Neural cell (in vitro differentiated cells): Measurements from ENCODE around the gene HSD17B2. TPM values are rescaled to one million over a fixed set of nuclear protein-coding genes. Genes with fewer than 3 reads are reported as not detected.

Experiments
- H2AFZ ChIP-seq: fragments of 200-600, 300-800 bp; sonication (generic), shearing (Covaris generic); 2 replicates; pipeline ENCODE4 v1.6.0; 2014; ENCODE audit warnings: low read depth, mild to moderate bottlenecking, antibody characterized with exemption, low read length, moderate library complexity
- H3F3A ChIP-seq: fragments of 200-600 bp; shearing (Covaris generic); 2 replicates; pipeline ENCODE4 v1.6.1; 2016; ENCODE audit warnings: mild to moderate bottlenecking, moderate library complexity, mixed read lengths, antibody characterized with exemption, low read length; ENCODE audit not compliant: insufficient read depth, poor library complexity, severe bottlenecking
- H3K27ac ChIP-seq: fragments of 200-600, 300-800 bp; sonication (generic), shearing (Covaris generic); 2 replicates; pipeline ENCODE4 v1.5.1; 2014; ENCODE audit warnings: mild to moderate bottlenecking, low read length, moderate library complexity
- H3K27me3 ChIP-seq: fragments of 300-800, 200-600 bp; sonication (generic), shearing (Covaris generic); 2 replicates; pipeline ENCODE4 v1.6.0; 2014; ENCODE audit warnings: mild to moderate bottlenecking, low read depth, low read length, moderate library complexity; ENCODE audit not compliant: insufficient read depth
- H3K36me3 ChIP-seq: fragments of 300-800, 200-600 bp; sonication (generic), shearing (Covaris generic); 2 replicates; pipeline ENCODE4 v1.5.1; 2014; ENCODE audit warnings: mild to moderate bottlenecking, antibody characterized with exemption, low read length, moderate library complexity; ENCODE audit not compliant: insufficient read depth
- H3K4me2 ChIP-seq: fragments of 300-800, 200-600 bp; sonication (generic), shearing (Covaris generic); 2 replicates; pipeline ENCODE4 v1.6.0; 2014; ENCODE audit warnings: mild to moderate bottlenecking, low read length
- H3K4me3 ChIP-seq: fragments of 300-800, 200-600 bp; sonication (generic), shearing (Covaris generic); 2 replicates; pipeline ENCODE4 v1.5.1; 2014; ENCODE audit warnings: mild to moderate bottlenecking, low read length, moderate library complexity
- H3K79me2 ChIP-seq: fragments of 200-600 bp; shearing (Covaris generic); replicated peaks from 2 replicates; pipeline ENCODE4 v1.6.0; 2014; ENCODE audit warnings: mild to moderate bottlenecking, low read length, moderate library complexity; ENCODE audit not compliant: insufficient read depth
- H3K9ac ChIP-seq: fragments of 300-800, 200-600 bp; sonication (generic), shearing (Covaris generic); 2 replicates; pipeline ENCODE4 v1.6.1; 2016; ENCODE audit warnings: mild to moderate bottlenecking, low read length, mixed read lengths
- H3K9me2 ChIP-seq: fragments of 200-600 bp; shearing (Covaris generic); 2 replicates; pipeline ENCODE4 v1.6.1; 2016; ENCODE audit warnings: mild to moderate bottlenecking, low read length, mixed read lengths; ENCODE audit not compliant: insufficient read depth
- H3K9me3 ChIP-seq: fragments of 200-600, 300-800 bp; sonication (generic), shearing (Covaris generic); 2 replicates; pipeline ENCODE4 v1.6.1; 2016; ENCODE audit warnings: mild to moderate bottlenecking, mixed run types, low read length, moderate library complexity, mixed read lengths
- H4K20me1 ChIP-seq: fragments of 200-600 bp; shearing (Covaris generic); 2 replicates; pipeline ENCODE4 v1.6.1; 2016; ENCODE audit warnings: mild to moderate bottlenecking, mixed run types; ENCODE audit not compliant: insufficient read depth
- CTCF ChIP-seq: fragments of 450-650 bp; IDR thresholded peaks from 2 replicates; pipeline ENCODE4 v1.5.1; 2014; ENCODE audit warnings: antibody characterized with exemption, mild to moderate bottlenecking, moderate library complexity; ENCODE audit not compliant: poor library complexity, severe bottlenecking
- EP300 ChIP-seq: fragments of 450-650 bp; conservative IDR thresholded peaks from 2 replicates; pipeline ENCODE4 v1.6.1; 2014; ENCODE audit warnings: antibody characterized with exemption, mild to moderate bottlenecking, moderate library complexity; ENCODE audit not compliant: poor library complexity, severe bottlenecking
- EZH2 ChIP-seq: fragments of 200-600, 300-800 bp; shearing (Covaris generic), sonication (generic); IDR thresholded peaks from 2 replicates; pipeline ENCODE4 v1.6.1; 2014; ENCODE audit warnings: antibody characterized with exemption, low read length, borderline replicate concordance, mild to moderate bottlenecking; ENCODE audit not compliant: insufficient read depth, poor library complexity, severe bottlenecking
- MXI1 ChIP-seq: fragments of 450-650 bp; conservative IDR thresholded peaks from 2 replicates; pipeline ENCODE4 v1.6.1; 2014; ENCODE audit warnings: antibody characterized with exemption, mild to moderate bottlenecking; ENCODE audit not compliant: poor library complexity, severe bottlenecking
- RAD21 ChIP-seq: fragments of 450-650 bp; conservative IDR thresholded peaks from 2 replicates; pipeline ENCODE4 v1.6.1; 2014; ENCODE audit warnings: antibody characterized with exemption, mild to moderate bottlenecking, moderate library complexity
- REST ChIP-seq: IDR thresholded peaks from 2 replicates; pipeline ENCODE4 v1.6.1; 2012; ENCODE audit warnings: borderline replicate concordance
- TAF1 ChIP-seq: IDR thresholded peaks from 2 replicates; pipeline ENCODE4 v1.6.1; 2012; ENCODE audit warnings: low read depth
- polyA minus RNA-seq: library from RNA; depleted of rRNA, polyadenylated mRNA; stranded (reverse); fragments of >200 nt; gene quantifications from 2 replicates; pipeline ENCODE4 v1.2.3, GENCODE V29; 2014
- polyA plus RNA-seq: library from polyadenylated mRNA; depleted of rRNA; stranded (reverse); fragments of >200 nt; gene quantifications from 2 replicates; pipeline ENCODE4 v1.2.3, GENCODE V29; 2014

The HSD17B2 gene
- polyA plus RNA-seq: not detected in 2 replicates
- polyA minus RNA-seq: not detected in 2 replicates

- H3F3A ChIP-seq: no peaks in the 10 kb centered on the region
- H3K27ac ChIP-seq: no peak within 1 kb of the TSS
- H3K27me3 ChIP-seq: no peaks in the 10 kb centered on the region
- TF ChIP-seq EZH2 (no peak), EP300 (no peak), CTCF (no peak), MXI1 (no peak), RAD21 (no peak), REST (no peak), TAF1 (no peak)
- no peak within 1 kb of the TSS for H3K4me2 ChIP-seq
- H3K9me3 ChIP-seq: no peaks in the 10 kb centered on the region
- no peaks in the 10 kb centered on the region for H3K9me2 ChIP-seq
- H2AFZ ChIP-seq: no peak within 1 kb of the TSS
- no peaks in the 10 kb centered on the region for H3K36me3 ChIP-seq
- H3K4me3 ChIP-seq: no peak within 1 kb of the TSS
- H3K79me2 ChIP-seq: no peaks in the 10 kb centered on the region
- no peaks in the 10 kb centered on the region for H4K20me1 ChIP-seq
- H3K9ac ChIP-seq: no peak within 1 kb of the TSS
Observed at GRCh38 chr16:82034981-82035612, at the start of gene HSD17B2. HSD17B2 (plus strand) TSS chr16:82035253; CDS start chr16:82035425, 172 bp downstream.

- Histone ChIP-seq H3K79me2 (no peaks in the 10 kb centered on the region), H3F3A (no peaks in the 10 kb centered on the region), H3K27ac (no peak overlapping the region), H2AFZ (no peak overlapping the region), H3K4me2 (no peak overlapping the region), H3K4me3 (no peak overlapping the region), H4K20me1 (no peaks in the 10 kb centered on the region), H3K9ac (no peak overlapping the region), H3K36me3 (no peaks in the 10 kb centered on the region), H3K9me2 (no peaks in the 10 kb centered on the region), H3K27me3 (no peaks in the 10 kb centered on the region), H3K9me3 (no peaks in the 10 kb centered on the region)
- no peak for TF ChIP-seq MXI1
- no peak for TF ChIP-seq EP300
- TF ChIP-seq REST: no peak
Observed at GRCh38 chr16:81987121-81987520, 47.9 kb upstream of the HSD17B2 start.
